ENCODE measurements around the gene GAK. TPM values are rescaled to one million over a fixed set of nuclear protein-coding genes. Genes with fewer than 3 reads are reported as not detected.

The GAK gene
- total RNA-seq, 4 donors from 2014 or later, result 230 to 882 (median 305) TPM

- no peaks in the 10 kb centered on the region for H3K4me1 ChIP-seq
- in situ Hi-C loops (cut with MboI; ENCODE audit: low pct_ligation_motif_present in 1 of 4, low pct_unique_long_range_greater_than_20kb in 1 of 4, low sequenced_read_pairs in 3 of 4) (no loop called here), intact Hi-C loops (cut with DNase I; ENCODE audit: low total_unique reads) (no loop called here)
- WGBS, 2 donors (ENCODE audit: low coverage in 1 of 2), result 89 to 93% methylated on average over 15 to 40 of the region's 40 CpGs
- H3K36me3 ChIP-seq, result peaks cover 0 to 30% (median 12%) of the 10 kb centered on the region in 4 donors
- no peaks in the 10 kb centered on the region for H3K9me3 ChIP-seq
- no peak for TF ChIP-seq POLR2A (IDR thresholded peaks at IDR 0.05)
- TF ChIP-seq EP300 (IDR thresholded peaks at IDR 0.05; ENCODE audit: low read depth), result no peak
- no peak for TF ChIP-seq POLR2AphosphoS5 (IDR thresholded peaks at IDR 0.05)
- TF ChIP-seq CTCF (IDR thresholded peaks at IDR 0.05), result no peak
- DNase-seq, result no peak
- no peak overlapping the region for H3K27ac ChIP-seq
- no peak overlapping the region for H3K4me3 ChIP-seq
- no peaks in the 10 kb centered on the region for H3K27me3 ChIP-seq
Measured at GRCh38 chr4:893995-894705, 38.0 kb downstream of the GAK start.

GRCh38 chr4:893276-893994, 38.7 kb downstream of the GAK start:
- H3K36me3 ChIP-seq, result peaks cover 0 to 31% (median 16%) of the 10 kb centered on the region in 4 donors
- in situ Hi-C loops (cut with MboI; ENCODE audit: low pct_ligation_motif_present in 1 of 4, low pct_unique_long_range_greater_than_20kb in 1 of 4, low sequenced_read_pairs in 3 of 4) (no loop called here), intact Hi-C loops (cut with DNase I; ENCODE audit: low total_unique reads) (no loop called here)
- no peaks in the 10 kb centered on the region for H3K27me3 ChIP-seq
- no peak overlapping the region for H3K4me3 ChIP-seq
- TF ChIP-seq CTCF (IDR thresholded peaks at IDR 0.05), result no peak
- WGBS, 2 donors (ENCODE audit: low coverage in 1 of 2), result 95% methylated on average over 41 of the region's 41 CpGs; no CpG with 5 or more reads in 1 of the 2 donors
- DNase-seq, result no peak
- H3K4me1 ChIP-seq, result no peaks in the 10 kb centered on the region
- no peak overlapping the region for H3K27ac ChIP-seq
- H3K9me3 ChIP-seq, result no peaks in the 10 kb centered on the region

DNA sequence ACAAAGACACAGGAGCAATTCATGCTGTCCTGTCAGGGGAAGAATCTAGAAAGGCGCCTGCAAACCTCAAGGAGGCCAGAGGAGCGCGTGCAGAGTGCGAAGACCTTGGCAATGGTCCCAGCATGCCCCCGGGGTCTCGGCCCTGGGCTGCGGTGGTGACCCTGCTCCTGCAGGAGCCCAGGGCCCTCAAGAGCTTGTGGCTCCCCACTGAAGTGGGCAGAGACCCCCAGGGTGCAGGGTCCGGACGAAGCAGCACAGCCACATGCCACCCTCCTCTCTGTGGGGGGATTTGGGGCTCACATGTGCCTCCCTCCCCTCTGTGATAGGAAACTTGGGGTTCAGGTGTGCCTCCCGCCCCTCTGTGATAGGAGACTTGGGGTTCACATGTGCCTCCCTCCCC, 39.3 kb downstream of the GAK start:
- H3K36me3 ChIP-seq, result peaks cover 0 to 38% (median 17%) of the 10 kb centered on the region in 4 donors
- WGBS, 2 donors (ENCODE audit: low coverage in 1 of 2), result 93% methylated on average over 10 of the region's 10 CpGs; no CpG with 5 or more reads in 1 of the 2 donors
- intact Hi-C loops (cut with DNase I; ENCODE audit: low total_unique reads), result no loop called here
- H3K9me3 ChIP-seq, result no peaks in the 10 kb centered on the region
- no peaks in the 10 kb centered on the region for H3K4me1 ChIP-seq
- in situ Hi-C loops (cut with MboI; ENCODE audit: low pct_ligation_motif_present in 1 of 4, low pct_unique_long_range_greater_than_20kb in 1 of 4, low sequenced_read_pairs in 3 of 4), result no loop called here
- no peak overlapping the region for H3K4me3 ChIP-seq
- no peak for TF ChIP-seq EP300 (IDR thresholded peaks at IDR 0.05; ENCODE audit: low read depth)
- no peak for TF ChIP-seq CTCF (IDR thresholded peaks at IDR 0.05)
- no peak for TF ChIP-seq POLR2A (IDR thresholded peaks at IDR 0.05)
- TF ChIP-seq POLR2AphosphoS5 (IDR thresholded peaks at IDR 0.05), result no peak
- no peak for DNase-seq
- H3K27me3 ChIP-seq, result no peaks in the 10 kb centered on the region
- no peak overlapping the region for H3K27ac ChIP-seq

DNA sequence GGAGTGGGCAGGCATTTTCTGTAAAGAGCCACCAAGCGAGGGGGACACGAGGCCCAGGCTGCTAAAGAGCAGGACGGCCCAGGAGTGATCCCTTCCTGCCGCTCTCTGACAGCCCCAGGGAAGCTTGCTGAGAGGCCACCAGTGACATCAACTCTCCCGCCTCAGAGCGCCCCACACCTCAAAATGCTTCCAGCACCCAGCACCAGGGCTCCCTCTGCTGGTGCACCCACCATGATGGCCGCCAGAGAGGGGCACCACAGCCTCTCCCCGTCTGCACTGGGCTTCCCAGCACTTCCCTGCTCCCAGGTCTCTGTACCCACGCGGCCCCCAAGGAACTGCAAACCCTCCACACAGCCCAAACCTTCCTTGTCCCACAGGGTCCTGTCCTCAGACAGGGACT, 40.4 kb downstream of the GAK start:
- H3K27me3 ChIP-seq, result no peaks in the 10 kb centered on the region
- 91% methylated on average over 10 of the region's 10 CpGs; no CpG with 5 or more reads in 1 of the 2 donors for WGBS, 2 donors (ENCODE audit: low coverage in 1 of 2)
- no peaks in the 10 kb centered on the region for H3K9me3 ChIP-seq
- H3K36me3 ChIP-seq, result peaks cover 0 to 38% (median 12%) of the 10 kb centered on the region in 4 donors
- TF ChIP-seq EP300 (IDR thresholded peaks at IDR 0.05; ENCODE audit: low read depth), result no peak
- no peak for TF ChIP-seq POLR2A (IDR thresholded peaks at IDR 0.05)
- TF ChIP-seq CTCF (IDR thresholded peaks at IDR 0.05), result no peak
- TF ChIP-seq POLR2AphosphoS5 (IDR thresholded peaks at IDR 0.05), result no peak
- H3K4me3 ChIP-seq, result no peak overlapping the region
- in situ Hi-C loops (cut with MboI; ENCODE audit: low pct_ligation_motif_present in 1 of 4, low pct_unique_long_range_greater_than_20kb in 1 of 4, low sequenced_read_pairs in 3 of 4), result no loop called here
- no peak for DNase-seq
- H3K27ac ChIP-seq, result no peak overlapping the region
- H3K4me1 ChIP-seq, result no peaks in the 10 kb centered on the region
- intact Hi-C loops (cut with DNase I; ENCODE audit: low total_unique reads), result no loop called here

Data from transverse colon (tissue), 4 donors.